HepG2 (cell line): ENCODE data around the gene DHRS1. TPM values are rescaled to one million over a fixed set of nuclear protein-coding genes. Genes with fewer than 3 reads are reported as not detected.

ENCODE experiments used
- AFF4 ChIP-seq: sonication (generic); formaldehyde crosslinking; IDR thresholded peaks from 2 replicates; pipeline ENCODE4 v1.4.0; 2020; ENCODE audit warnings: missing genetic modification reagents
- ATF6 ChIP-seq: sonication (generic); formaldehyde crosslinking; conservative IDR thresholded peaks from 2 replicates; pipeline ENCODE4 v1.4.0; 2020; ENCODE audit warnings: missing genetic modification reagents
- CENPX ChIP-seq: sonication (generic); formaldehyde crosslinking; IDR thresholded peaks from 2 replicates; pipeline ENCODE4 v1.9.0; 2021; ENCODE audit warnings: mild to moderate bottlenecking, missing genetic modification reagents, moderate library complexity
- ERF ChIP-seq: IDR thresholded peaks from 2 replicates; pipeline ENCODE4 v1.6.1; 2018; ENCODE audit warnings: missing biosample characterization, missing genetic modification reagents
- GABPB1 ChIP-seq: IDR thresholded peaks from 2 replicates; pipeline ENCODE4 v1.6.1; 2016; ENCODE audit warnings: mild to moderate bottlenecking, missing genetic modification reagents, moderate library complexity, missing compliant biosample characterization
- GATAD2A ChIP-seq: IDR thresholded peaks from 2 replicates; pipeline ENCODE4 v1.6.1; 2016
- HBP1 ChIP-seq: IDR thresholded peaks from 2 replicates; pipeline ENCODE4 v1.6.1; 2016; ENCODE audit warnings: low read depth, control low read depth
- HES4 ChIP-seq: sonication (generic); formaldehyde crosslinking; IDR thresholded peaks from 2 replicates; pipeline ENCODE4 v1.9.0; 2021; ENCODE audit warnings: mild to moderate bottlenecking, missing genetic modification reagents, borderline replicate concordance
- KAT7 ChIP-seq: IDR thresholded peaks from 2 replicates; pipeline ENCODE4 v1.6.1; 2018; ENCODE audit warnings: borderline replicate concordance, missing compliant biosample characterization
- KLF16 ChIP-seq, 2 experiments: sonication (generic) in 1 of 2; formaldehyde crosslinking in 1 of 2; IDR thresholded peaks; 2 replicates each; pipeline versions ENCODE4 v1.6.1 to v1.8.0; 2016 to 2023; ENCODE audit warnings: missing genetic modification reagents in 2 of 2, missing compliant biosample characterization in 1 of 2
- MXI1 ChIP-seq: IDR thresholded peaks from 3 replicates; pipeline ENCODE4 v1.6.1; 2012; ENCODE audit warnings: low read depth, low read length, inconsistent platforms, borderline replicate concordance
- MYNN ChIP-seq: sonication (generic); formaldehyde crosslinking; IDR thresholded peaks from 2 replicates; pipeline ENCODE4 v1.4.0; 2020; ENCODE audit warnings: mild to moderate bottlenecking, low read depth, missing genetic modification reagents
- NFRKB ChIP-seq: fragments of 450-650 bp; IDR thresholded peaks from 2 replicates; pipeline ENCODE4 v1.6.1; 2017
- NFYC ChIP-seq: IDR thresholded peaks from 2 replicates; pipeline ENCODE4 v1.6.1; 2016; ENCODE audit warnings: missing genetic modification reagents, missing compliant biosample characterization
- PRPF4 ChIP-seq: fragments of 200-400 bp; formaldehyde crosslinking; IDR thresholded peaks from 2 replicates; pipeline ENCODE4 v1.6.1; 2016; ENCODE audit warnings: low read length, low read depth; ENCODE audit not compliant: poor library complexity, severe bottlenecking
- SIX4 ChIP-seq: sonication (generic); formaldehyde crosslinking; IDR thresholded peaks from 2 replicates; pipeline ENCODE4 v1.4.0; 2020; ENCODE audit warnings: missing genetic modification reagents
- SNAI1 ChIP-seq: sonication (generic); formaldehyde crosslinking; IDR thresholded peaks from 2 replicates; pipeline ENCODE4 v1.5.0; 2020; ENCODE audit warnings: mild to moderate bottlenecking, missing genetic modification reagents, borderline replicate concordance
- ZBTB7B ChIP-seq: sonication (generic); formaldehyde crosslinking; IDR thresholded peaks from 2 replicates; pipeline ENCODE4 v1.4.0; 2020; ENCODE audit warnings: missing genetic modification reagents
- ZNF160 ChIP-seq: sonication (generic); formaldehyde crosslinking; IDR thresholded peaks from 2 replicates; pipeline ENCODE4 v1.8.0; 2022; ENCODE audit warnings: mild to moderate bottlenecking, inconsistent platforms, missing genetic modification reagents
- ZNF326 ChIP-seq: sonication (generic); formaldehyde crosslinking; IDR thresholded peaks from 2 replicates; pipeline ENCODE4 v1.4.0; 2020; ENCODE audit warnings: missing genetic modification reagents, borderline replicate concordance
- ZNF441 ChIP-seq: sonication (generic); formaldehyde crosslinking; IDR thresholded peaks from 2 replicates; pipeline ENCODE4 v1.7.0; 2021; ENCODE audit warnings: missing genetic modification reagents, borderline replicate concordance
- ZNF577 ChIP-seq: sonication (generic); formaldehyde crosslinking; IDR thresholded peaks from 2 replicates; pipeline ENCODE4 v1.4.0; 2020; ENCODE audit warnings: mild to moderate bottlenecking, low read depth, missing genetic modification reagents, borderline replicate concordance
- ZNF619 ChIP-seq: sonication (generic); formaldehyde crosslinking; IDR thresholded peaks from 2 replicates; pipeline ENCODE4 v1.4.0; 2020; ENCODE audit warnings: mild to moderate bottlenecking, missing genetic modification reagents
- ZNF83 ChIP-seq: sonication (generic); formaldehyde crosslinking; IDR thresholded peaks from 2 replicates; pipeline ENCODE4 v1.4.0; 2020; ENCODE audit warnings: missing genetic modification reagents, mild to moderate bottlenecking, borderline replicate concordance
- polyA plus RNA-seq, 8 experiments: library from polyadenylated mRNA; depleted of rRNA in 3 of 8; stranded (reverse) in 7 of 8; unstranded in 1 of 8; fragments of >200 nt; fragmentation: Illumina TruSeq in 4 of 8; extraction: Trizol in 4 of 8; gene quantifications; 2 replicates each; pipeline versions ENCODE4 v1.2.1 to v1.2.3, GENCODE V29; 2011 to 2016; ENCODE audit warnings: low read depth in 4 of 8, missing spikeins in 1 of 8, mixed read lengths in 1 of 8; ENCODE audit not compliant: insufficient read depth in 1 of 8
- total RNA-seq, 5 experiments: library from RNA; depleted of rRNA; stranded (reverse); fragments of >200 nt; fragmentation: Illumina TruSeq; extraction: Trizol; gene quantifications; 2 replicates each; pipeline ENCODE4 v1.2.3, GENCODE V29; 2016; ENCODE audit warnings: low read depth in 1 of 5

The DHRS1 gene
- total and polyA plus RNA-seq, 2 of the 13 experiments (the other 11 are each of a cell fraction or from before 2014, with no cell fraction given), result 49.8 to 60.8 TPM

- TF ChIP-seq ZNF441 (CRISPR knock-in tag) (peak; percentile 94), ZNF577 (CRISPR knock-in tag) (no peak; the same call in 1 of the 2 replicates), NFYC (CRISPR knock-in tag) (peak; percentile 64), HES4 (CRISPR knock-in tag) (peak; percentile 99), ATF6 (peak; percentile 82; the same call in 1 of the 2 replicates), MYNN (peak; percentile 83), AFF4 (no peak; the same call in 1 of the 2 replicates), ZNF326 (CRISPR knock-in tag) (no peak; the same call in 1 of the 2 replicates), MXI1 (peak; percentile 77; the same call in 1 of the 3 replicates), ERF (CRISPR knock-in tag) (peak; percentile 99), HBP1 (CRISPR knock-in tag) (peak; percentile 96), SNAI1 (CRISPR knock-in tag) (peak; percentile 96), CENPX (CRISPR knock-in tag) (no peak), PRPF4 (no peak), KAT7 (CRISPR knock-in tag) (peak; percentile 89), NFRKB (no peak), ZNF83 (CRISPR knock-in tag) (peak; percentile 99), GATAD2A (no peak), ZNF619 (CRISPR knock-in tag) (peak; percentile 92), GABPB1 (peak; percentile 94), KLF16 (CRISPR knock-in tag; IDR thresholded peaks at IDR 0.05) (peak in 1 of 2 experiments; percentile 95; a peak in 2 of 4 replicates), SIX4 (peak; percentile 75; the same call in 1 of the 2 replicates), ZBTB7B (CRISPR knock-in tag) (peak; percentile 79; the same call in 1 of the 2 replicates), ZNF160 (peak; percentile 98)
Observed at GRCh38 chr14:24315807-24316596, 16.4 kb upstream of the DHRS1 start (continued).
